AG10803 (cell line): ENCODE results near the gene CRBN.

Experiments
- DNase-seq: peaks from one replicate; pipeline ENCODE4 v3.0.0; 2010; ENCODE audit warnings: low read depth
- H3K4me3 ChIP-seq: 2 replicates; pipeline ENCODE4 v1.5.1; 2011; ENCODE audit warnings: mild to moderate bottlenecking, low read length, control low read depth
- CTCF ChIP-seq: conservative IDR thresholded peaks from 2 replicates; pipeline ENCODE4 v1.5.1; 2011; ENCODE audit warnings: mild to moderate bottlenecking, low read length, control low read depth, inconsistent platforms

CRBN gene

GRCh38 chr3:3177861-3178497, 1.5 kb downstream of the CRBN start:
- no peak for TF ChIP-seq CTCF
- no peak for DNase-seq
- peak overlapping the region; percentile 93; the same call in 1 of the 2 replicates for H3K4me3 ChIP-seq

- TF ChIP-seq CTCF, result no peak
- DNase-seq, result no peak
- no peak overlapping the region for H3K4me3 ChIP-seq
These were observed 6.9 kb downstream of the CRBN start for GRCh38 chr3:3172627-3173026.

- peak; percentile 37 for DNase-seq
- no peak overlapping the region for H3K4me3 ChIP-seq
- peak; percentile 56 for TF ChIP-seq CTCF
These were observed 8.5 kb downstream of the CRBN start for GRCh38 chr3:3170998-3171397.

- no peak overlapping the region for H3K4me3 ChIP-seq
- no peak for TF ChIP-seq CTCF
- DNase-seq, result no peak
These were observed 13.8 kb downstream of the CRBN start for GRCh38 chr3:3165650-3166049.

- no peak for TF ChIP-seq CTCF
These were observed 14.2 kb downstream of the CRBN start for GRCh38 chr3:3165241-3165640.

GRCh38 chr3:3160826-3161225, 18.7 kb downstream of the CRBN start:
- DNase-seq, result peak; percentile 17
- TF ChIP-seq CTCF, result no peak
- H3K4me3 ChIP-seq, result no peak overlapping the region

More at GRCh38 chr3:3165241-3165640, 14.2 kb downstream of the CRBN start:
- no peak overlapping the region for H3K4me3 ChIP-seq
- no peak for DNase-seq

GRCh38 chr3:3157484-3157883, 22.0 kb downstream of the CRBN start:
- DNase-seq, result no peak
- no peak for TF ChIP-seq CTCF

More at GRCh38 chr3:3157484-3157883, 22.0 kb downstream of the CRBN start:
- no peak overlapping the region for H3K4me3 ChIP-seq
